ENCODE results near the gene UNC5B. TPM values are rescaled to one million over a fixed set of nuclear protein-coding genes. Genes with fewer than 3 reads are reported as not detected.

UNC5B gene
- total RNA-seq, 2 experiments from 2014 or later = 0.07 TPM

GRCh38 chr10:71349406-71349805 is 137.0 kb downstream of the UNC5B start:
- H3K4me1 Mint-ChIP-seq (ENCODE audit: low read depth) = peaks cover 20% of the 10 kb centered on the region
- H3K9me3 Mint-ChIP-seq = no peaks in the 10 kb centered on the region
- no peaks in the 10 kb centered on the region for H3K27me3 Mint-ChIP-seq
- no peak for TF ChIP-seq CTCF (IDR thresholded peaks at IDR 0.05)
- no peak for DNase-seq
- H3K27ac Mint-ChIP-seq = no peak overlapping the region
- ChIA-PET POLR2A (no interaction called here), CTCF (no interaction called here)
- intact Hi-C loops (cut with micrococcal nuclease) = no loop called here
- no peak overlapping the region for H3K4me3 Mint-ChIP-seq
- ATAC-seq = no peak
- no peaks in the 10 kb centered on the region for H3K36me3 Mint-ChIP-seq (ENCODE audit: low read depth)

- Mint-ChIP-seq H3K27me3 (no peaks in the 10 kb centered on the region), H3K9me3 (no peaks in the 10 kb centered on the region), H3K4me1 (ENCODE audit: low read depth) (peaks cover 20% of the 10 kb centered on the region), H3K4me3 (no peak overlapping the region), H3K36me3 (ENCODE audit: low read depth) (peaks cover 1% of the 10 kb centered on the region), H3K27ac (no peak overlapping the region)
- TF ChIP-seq CTCF (IDR thresholded peaks at IDR 0.05) = no peak
- CTCF ChIA-PET = interaction anchor here (0.8 to 1.3 kb wide), 2 partner anchors 32 to 37 kb away, joined by 3 read pairs; partner anchors contain the start of gene SLC29A3
- POLR2A ChIA-PET = interaction anchor here (0.7 kb wide), 1 partner anchor 31 kb away, joined by 3 read pairs; no protein-coding TSS in a partner anchor
- ATAC-seq = no peak
- DNase-seq = peak; percentile 5
- intact Hi-C loops (cut with micrococcal nuclease) = no loop called here
These were observed 138.7 kb downstream of the UNC5B start for GRCh38 chr10:71351087-71351486.

GRCh38 chr10:71351628-71352319 is 139.4 kb downstream of the UNC5B start:
- intact Hi-C loops (cut with micrococcal nuclease) = no loop called here
- ChIA-PET CTCF (interaction anchor here (0.8 to 0.9 kb wide), 2 partner anchors 10 to 38 kb away, joined by 3 read pairs; no protein-coding TSS in a partner anchor), POLR2A (interaction anchor here (0.8 to 1.5 kb wide), 2 partner anchors 9 to 23 kb away, joined by 4 to 5 read pairs; no protein-coding TSS in a partner anchor)
- Mint-ChIP-seq H3K4me3 (no peak overlapping the region), H3K4me1 (ENCODE audit: low read depth) (peaks cover 20% of the 10 kb centered on the region), H3K27ac (no peak overlapping the region), H3K36me3 (ENCODE audit: low read depth) (peaks cover 1% of the 10 kb centered on the region), H3K9me3 (no peaks in the 10 kb centered on the region), H3K27me3 (no peaks in the 10 kb centered on the region)
- TF ChIP-seq CTCF (IDR thresholded peaks at IDR 0.05) = no peak
- DNase-seq (no peak), ATAC-seq (no peak)

Other genes with a start within 250 kb of the UNC5B start
- gene SLC29A3, start 106.7 kb downstream of the UNC5B start, total RNA-seq = 1 to 10 TPM; 2.9 to 3.3 TPM
- gene CDH23, start 184.3 kb downstream of the UNC5B start, total RNA-seq = 1 to 10 TPM; 2.4 to 2.7 TPM